Astrocyte of the cerebellum (primary cell): ENCODE measurements around the gene NCBP1.
"Not testable (repeated sequence)": the region's sequence is repeated elsewhere in the genome, so short reads cannot be mapped to it uniquely, and the experiment has no call there.

Source experiments
- DNase-seq: peaks from one replicate; pipeline ENCODE4 v3.0.0-alpha.2; 2011; ENCODE audit warnings: low read depth
- H3K4me3 ChIP-seq: 2 replicates; pipeline ENCODE4 v1.5.1; 2011; ENCODE audit warnings: mild to moderate bottlenecking, low read depth, low read length, moderate library complexity
- in situ Hi-C: cut with HindIII; loops from 2 replicates; pipeline ENCODE4 v1.10.0; 2017; ENCODE audit warnings: low sequenced_read_pairs
- TF ChIP-seq, protein P1 (sequence below): IDR thresholded peaks from 2 replicates; pipeline ENCODE4 v1.5.1; 2012; ENCODE audit warnings: low read length, low read depth, moderate library complexity, mild to moderate bottlenecking; ENCODE audit errors: missing control alignments

Gene NCBP1

DNA sequence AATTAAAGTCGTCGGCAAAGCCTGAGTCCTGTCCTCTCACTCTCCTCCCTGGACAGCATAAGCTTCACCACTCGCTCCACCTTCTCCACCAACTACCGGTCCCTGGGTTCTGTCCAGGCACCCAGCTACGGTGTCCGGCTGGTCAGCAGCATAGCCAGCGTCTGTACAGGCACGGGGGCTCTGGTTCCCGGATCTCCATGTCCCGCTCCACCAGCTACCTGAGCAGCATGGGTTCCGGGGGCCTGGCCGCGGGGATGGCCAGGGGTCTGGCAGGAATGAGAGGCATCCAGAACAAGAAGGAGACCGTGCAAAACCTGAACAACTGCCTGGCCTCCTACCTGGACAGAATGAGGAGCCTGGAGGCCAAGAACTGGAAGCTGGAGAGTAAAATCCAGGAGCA is 65.2 kb downstream of the NCBP1 start:
- H3K4me3 ChIP-seq = no peak overlapping the region
- in situ Hi-C loops = no loop called here
- TF ChIP-seq, protein P1, sequence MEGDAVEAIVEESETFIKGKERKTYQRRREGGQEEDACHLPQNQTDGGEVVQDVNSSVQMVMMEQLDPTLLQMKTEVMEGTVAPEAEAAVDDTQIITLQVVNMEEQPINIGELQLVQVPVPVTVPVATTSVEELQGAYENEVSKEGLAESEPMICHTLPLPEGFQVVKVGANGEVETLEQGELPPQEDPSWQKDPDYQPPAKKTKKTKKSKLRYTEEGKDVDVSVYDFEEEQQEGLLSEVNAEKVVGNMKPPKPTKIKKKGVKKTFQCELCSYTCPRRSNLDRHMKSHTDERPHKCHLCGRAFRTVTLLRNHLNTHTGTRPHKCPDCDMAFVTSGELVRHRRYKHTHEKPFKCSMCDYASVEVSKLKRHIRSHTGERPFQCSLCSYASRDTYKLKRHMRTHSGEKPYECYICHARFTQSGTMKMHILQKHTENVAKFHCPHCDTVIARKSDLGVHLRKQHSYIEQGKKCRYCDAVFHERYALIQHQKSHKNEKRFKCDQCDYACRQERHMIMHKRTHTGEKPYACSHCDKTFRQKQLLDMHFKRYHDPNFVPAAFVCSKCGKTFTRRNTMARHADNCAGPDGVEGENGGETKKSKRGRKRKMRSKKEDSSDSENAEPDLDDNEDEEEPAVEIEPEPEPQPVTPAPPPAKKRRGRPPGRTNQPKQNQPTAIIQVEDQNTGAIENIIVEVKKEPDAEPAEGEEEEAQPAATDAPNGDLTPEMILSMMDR = no peak
- DNase-seq = no peak

DNA sequence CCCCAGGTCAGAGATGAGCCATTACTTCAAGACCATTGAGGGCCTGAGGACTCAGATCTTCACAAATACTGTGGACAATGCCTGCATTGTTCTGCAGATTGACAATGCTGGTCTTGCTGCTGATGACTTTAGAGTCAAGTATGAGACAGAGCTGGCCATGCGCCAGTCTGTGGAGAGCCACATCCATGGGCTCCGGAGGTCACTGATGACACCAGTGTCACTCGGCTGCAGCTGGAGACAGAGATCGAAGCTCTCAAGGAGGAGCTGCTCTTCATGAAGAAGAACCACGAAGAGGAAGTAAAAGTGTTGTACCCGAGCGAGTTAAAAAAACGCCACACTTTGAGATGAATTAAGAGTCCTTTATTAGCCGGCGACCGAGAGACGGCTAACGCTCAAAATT is 65.7 kb downstream of the NCBP1 start:
- in situ Hi-C loops, DNase-seq, H3K4me3 ChIP-seq: not testable (repeated sequence)

DNA sequence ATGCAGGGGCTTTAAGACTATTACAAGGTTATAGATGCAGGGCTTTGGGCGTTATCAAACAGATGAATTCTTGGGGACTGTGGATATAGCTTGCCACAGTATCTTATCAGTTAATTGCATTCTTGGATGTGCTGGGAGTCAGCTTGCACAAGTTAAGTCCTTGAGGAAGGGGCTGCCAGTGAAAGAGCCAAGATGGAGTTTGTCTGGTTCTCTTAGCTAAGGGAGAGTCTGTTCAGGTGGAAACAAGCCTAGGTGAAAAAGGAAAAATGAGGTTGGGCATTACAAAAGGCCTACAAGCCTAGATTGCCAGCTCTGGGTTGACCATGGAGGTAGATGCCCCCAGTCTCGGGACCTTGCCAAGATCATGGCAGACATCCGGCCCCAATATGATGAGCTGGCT is 66.2 kb downstream of the NCBP1 start:
- in situ Hi-C loops, H3K4me3 ChIP-seq, DNase-seq: not testable (repeated sequence)

DNA sequence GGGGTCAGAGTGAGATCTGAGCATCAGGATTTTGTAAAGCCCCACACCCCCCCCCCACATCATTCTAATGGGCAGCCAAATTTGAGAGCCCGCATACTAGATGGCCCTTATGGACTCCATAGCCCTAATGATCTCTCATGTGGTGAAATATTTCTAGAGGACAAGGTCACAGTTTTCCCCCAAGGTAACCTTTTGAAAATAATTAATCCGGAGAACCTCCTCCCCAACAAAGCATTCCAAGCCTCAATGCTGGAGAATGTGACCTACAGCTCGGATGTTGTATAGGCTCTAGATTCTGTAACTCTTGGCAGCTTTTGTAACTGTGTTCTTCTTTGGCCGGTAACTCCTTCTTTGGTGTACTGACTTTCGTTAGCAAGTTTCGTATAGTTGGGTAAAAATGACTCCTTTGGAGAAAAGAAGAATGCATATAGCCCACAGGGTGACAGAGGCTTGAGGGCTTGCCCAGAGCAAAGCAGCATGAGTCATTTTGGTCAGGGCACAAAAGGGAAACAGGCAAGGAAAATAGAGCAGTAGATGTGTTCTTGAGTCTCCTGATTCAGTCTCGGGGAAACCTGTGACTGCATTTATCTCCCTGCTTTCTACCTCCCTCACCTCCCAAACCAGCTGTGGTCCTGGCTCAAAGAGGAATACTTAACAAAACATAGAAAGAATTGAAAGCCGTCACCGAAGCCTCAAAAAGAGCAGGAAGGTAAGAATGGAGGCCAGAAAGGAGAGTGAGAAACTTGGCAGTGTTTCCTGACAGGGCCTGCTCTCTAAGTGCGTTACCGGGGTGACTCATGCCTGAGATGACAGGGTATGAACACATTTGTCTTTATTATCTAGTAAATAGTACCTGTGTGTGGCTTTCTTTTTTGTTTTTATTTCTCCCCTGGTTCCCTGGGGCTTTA is 70.1 kb downstream of the NCBP1 start:
- no peak overlapping the region for H3K4me3 ChIP-seq

DNA sequence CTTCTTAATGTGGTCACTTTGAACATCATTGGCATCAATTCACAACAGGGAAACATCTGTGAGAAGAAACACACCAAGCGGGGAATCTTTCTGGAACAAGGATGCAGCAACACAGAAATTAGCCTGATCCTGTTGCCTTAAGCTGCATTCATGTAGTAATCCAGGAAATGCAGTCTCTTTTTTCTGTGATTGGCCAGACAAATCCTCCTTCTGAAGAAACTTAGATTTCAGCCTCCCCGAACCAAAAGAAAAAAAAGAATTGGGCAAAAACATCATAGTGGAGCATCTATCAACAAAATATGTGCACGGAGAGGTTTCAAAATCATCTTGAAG is 70.7 kb downstream of the NCBP1 start:
- H3K4me3 ChIP-seq = no peak overlapping the region
- in situ Hi-C loops = no loop called here
- DNase-seq = no peak
- TF ChIP-seq, protein P1 = no peak

More for the DNA sequence above, 70.1 kb downstream of the NCBP1 start:
- TF ChIP-seq, protein P1 = no peak
- DNase-seq = peak; percentile 91
- in situ Hi-C loops = no loop called here

DNA sequence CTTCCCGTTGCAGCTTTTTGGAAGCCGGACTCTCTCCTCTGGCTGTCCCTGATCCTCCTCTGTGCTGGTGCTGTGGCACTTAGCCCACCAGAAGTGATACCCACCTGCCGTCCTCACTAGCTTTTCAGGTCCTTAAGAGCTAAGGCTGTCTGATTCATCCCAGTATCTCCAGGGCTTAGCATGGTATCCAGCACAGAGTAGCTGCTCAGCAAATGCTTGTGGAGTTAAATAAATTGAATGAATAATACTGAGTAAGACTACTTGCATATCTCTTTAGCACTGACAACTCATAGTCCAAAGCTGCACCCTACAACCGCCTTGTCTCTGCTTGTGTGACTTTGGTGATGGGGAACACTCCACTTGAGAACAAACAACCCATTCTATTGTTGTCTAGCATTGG is 71.2 kb downstream of the NCBP1 start:
- TF ChIP-seq, protein P1 = no peak
- in situ Hi-C loops = no loop called here
- no peak for DNase-seq
- H3K4me3 ChIP-seq = no peak overlapping the region

DNA sequence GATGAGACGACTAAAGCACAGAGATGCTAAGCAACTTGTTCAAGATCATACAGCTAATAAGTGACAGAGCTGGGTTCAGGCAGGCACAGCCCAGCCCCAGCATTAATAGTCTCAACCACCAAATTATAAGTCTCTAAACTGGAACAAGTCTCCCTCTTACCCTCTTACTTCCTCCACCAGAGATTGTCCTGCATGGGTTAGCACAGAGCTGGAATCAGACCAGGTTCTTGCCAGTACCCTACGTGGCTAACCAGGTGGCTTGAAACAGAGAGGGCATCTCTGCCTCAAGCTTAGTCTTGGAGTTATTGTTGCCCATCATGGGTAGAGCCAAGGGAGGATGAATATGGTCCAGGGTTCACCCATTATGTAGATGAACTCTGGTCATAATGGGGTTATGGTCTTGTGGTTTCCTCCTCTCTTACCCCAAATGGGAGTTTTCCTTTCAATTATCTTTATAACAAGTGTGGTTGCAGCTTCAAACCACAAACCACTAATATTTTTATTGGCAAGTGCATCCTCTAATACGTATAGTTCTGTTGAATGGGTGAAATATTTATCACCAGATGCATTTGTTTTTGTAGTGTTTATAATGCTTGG is 71.8 kb downstream of the NCBP1 start:
- H3K4me3 ChIP-seq = no peak overlapping the region
- peak; percentile 71 for DNase-seq
- TF ChIP-seq, protein P1 = no peak
- in situ Hi-C loops = no loop called here
